Stimulated activated CD4-positive, alpha-beta T cell treated with anti-CD3 and anti-CD28 coated beads, Interleukin-15, amount 100 ng/mL, for 1 hour (primary cell): Measurements from ENCODE around the gene HDAC2.
"Not testable (repeated sequence)": the region's sequence is repeated elsewhere in the genome, so short reads cannot be mapped to it uniquely, and the experiment has no call there.

Experiments
- DNase-seq, 2 donors: peaks; one replicate each; pipeline ENCODE4 v3.0.0-alpha.2; 2020; ENCODE audit warnings: low read depth in 1 of 2, low spot score in 1 of 2

Gene HDAC2

GRCh38 chr6:113920663-113921267 is 50.2 kb downstream of the HDAC2 start:
- no peak for DNase-seq

- DNase-seq = not testable (repeated sequence)
Observed at GRCh38 chr6:113910285-113910684, 60.7 kb downstream of the HDAC2 start.

DNA sequence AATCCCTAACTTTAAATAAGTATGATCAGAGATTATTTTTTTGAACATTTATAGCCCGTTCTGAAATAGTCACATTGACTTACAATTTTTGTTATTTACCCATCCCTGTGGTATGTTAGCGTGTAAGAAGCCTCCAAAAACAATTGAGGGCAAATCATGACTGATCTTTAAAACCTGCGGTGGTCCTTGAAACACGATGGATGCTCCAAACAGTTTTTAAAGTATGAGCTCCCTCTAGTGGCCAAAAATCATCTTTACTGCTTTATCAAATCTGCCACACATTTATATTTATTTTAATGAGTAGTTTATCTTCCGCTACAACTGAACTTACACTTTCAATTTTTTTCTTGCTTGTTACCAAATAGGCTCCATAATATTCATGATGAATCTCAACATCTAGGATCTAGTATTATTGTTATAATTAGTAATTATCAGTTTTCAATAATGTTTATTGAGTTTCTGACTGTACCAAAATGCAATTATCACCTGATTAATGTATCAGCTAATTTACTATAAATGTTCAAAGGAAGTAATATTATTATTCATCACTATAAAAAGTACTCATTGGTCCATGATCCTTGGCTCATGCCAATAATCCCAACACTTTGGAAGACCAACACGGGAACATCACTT is 61.6 kb downstream of the HDAC2 start:
- no peak for DNase-seq

GRCh38 chr6:113908801-113909200 is 62.1 kb downstream of the HDAC2 start:
- DNase-seq = no peak

- DNase-seq = no peak
Observed at GRCh38 chr6:113907102-113907815, 63.7 kb downstream of the HDAC2 start.

GRCh38 chr6:113903666-113904330 is 67.2 kb downstream of the HDAC2 start:
- DNase-seq = no peak

- DNase-seq = no peak
Observed at GRCh38 chr6:113901482-113901881, 69.5 kb downstream of the HDAC2 start.

- no peak for DNase-seq
Observed at GRCh38 chr6:113894712-113895674, 76.0 kb downstream of the HDAC2 start.

DNA sequence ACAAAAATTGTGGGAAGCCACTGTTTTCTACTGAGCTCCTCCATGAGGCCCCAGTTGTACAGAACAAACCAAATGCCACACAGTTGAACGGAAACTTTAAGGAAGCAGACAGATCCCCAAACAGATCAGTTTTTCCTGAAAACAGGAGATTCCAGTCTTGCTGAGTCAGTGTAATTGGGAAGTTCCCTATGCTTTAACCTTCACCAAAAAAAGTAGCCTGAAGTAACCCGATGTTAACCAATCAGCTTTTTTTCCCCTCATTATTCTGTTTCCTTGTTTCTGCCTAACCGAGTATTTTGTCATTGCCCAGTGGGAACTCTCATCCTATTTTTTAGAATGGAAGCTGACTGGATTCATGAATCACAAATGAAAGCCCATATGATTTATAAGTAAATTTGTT is 77.1 kb downstream of the HDAC2 start:
- no peak for DNase-seq

DNA sequence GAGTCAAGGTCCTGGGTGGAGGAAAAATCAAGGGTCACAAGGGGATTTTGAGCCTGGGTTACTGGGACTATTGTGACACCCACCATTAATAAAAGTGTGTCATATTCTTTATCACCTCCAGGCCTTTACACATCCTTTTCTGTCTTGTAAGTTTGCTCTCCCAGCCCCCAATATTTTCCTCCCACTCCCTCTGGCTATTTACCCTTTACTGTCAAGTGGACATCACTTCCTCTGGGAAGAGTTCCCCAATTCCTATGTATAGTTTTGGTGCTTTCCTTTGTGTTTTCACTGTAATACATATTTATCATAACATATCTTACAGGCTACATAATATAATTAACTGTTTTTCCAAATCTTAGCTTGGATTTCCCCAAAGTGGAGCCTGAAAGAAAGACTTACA is 77.5 kb downstream of the HDAC2 start:
- DNase-seq = no peak

DNA sequence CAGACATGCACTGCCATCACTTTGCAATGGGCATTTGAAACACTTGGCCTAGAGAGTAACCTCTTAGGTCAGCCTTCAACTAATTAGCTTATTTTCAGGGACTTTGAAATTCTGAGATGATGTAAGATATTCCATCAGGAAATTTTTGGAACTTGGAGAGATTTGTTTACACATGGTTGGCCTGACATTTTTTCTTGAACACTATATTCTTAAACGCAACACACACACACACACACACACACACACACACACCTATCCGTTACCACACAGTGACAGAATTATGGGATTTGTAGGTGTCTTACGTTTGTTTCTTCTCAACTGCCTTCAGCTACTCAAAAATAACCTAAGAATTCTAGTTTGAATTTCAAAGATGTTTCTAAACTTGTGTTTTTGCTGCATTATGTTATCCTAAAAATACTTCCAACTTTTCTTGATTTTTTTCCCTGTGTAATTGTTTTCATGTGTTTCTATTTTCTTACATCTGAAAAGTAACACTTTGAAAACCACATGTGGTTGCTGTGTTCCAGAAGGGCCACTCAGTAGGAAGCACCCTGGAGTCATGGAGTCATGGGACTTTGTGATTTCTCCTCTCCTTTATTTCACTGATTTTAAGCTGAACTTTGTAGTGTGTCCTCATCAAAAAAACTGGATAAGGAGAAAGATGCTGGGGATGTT is 81.9 kb downstream of the HDAC2 start:
- no peak for DNase-seq

- DNase-seq = no peak
Observed at GRCh38 chr6:113888493-113888892, 82.5 kb downstream of the HDAC2 start.

GRCh38 chr6:113886512-113886911 is 84.4 kb downstream of the HDAC2 start:
- no peak for DNase-seq

DNA sequence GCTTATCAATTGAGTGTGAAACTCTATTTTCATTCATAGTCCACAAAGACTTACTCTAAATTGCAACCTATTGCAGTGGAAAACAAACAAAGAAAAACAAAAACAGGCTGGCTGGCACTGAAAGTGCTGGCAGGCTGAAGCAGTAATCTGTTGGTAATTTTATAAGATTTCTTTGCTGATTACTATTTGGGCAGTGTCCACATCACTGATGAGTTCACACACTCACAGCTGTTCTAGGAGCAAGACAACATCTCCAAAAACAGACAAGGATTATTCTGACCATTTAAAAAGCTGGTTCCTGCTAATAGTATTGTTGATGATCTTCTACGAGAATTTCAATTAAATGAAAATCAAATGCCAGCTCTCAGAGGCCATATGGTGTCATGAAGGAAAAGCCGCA is 86.9 kb downstream of the HDAC2 start:
- DNase-seq = no peak
